ENCODE results near the gene TAT. TPM values are rescaled to one million over a fixed set of nuclear protein-coding genes. Genes with fewer than 3 reads are reported as not detected.

The TAT gene
- total RNA-seq, 1 experiment from 2014 or later = 0.13 TPM

DNA sequence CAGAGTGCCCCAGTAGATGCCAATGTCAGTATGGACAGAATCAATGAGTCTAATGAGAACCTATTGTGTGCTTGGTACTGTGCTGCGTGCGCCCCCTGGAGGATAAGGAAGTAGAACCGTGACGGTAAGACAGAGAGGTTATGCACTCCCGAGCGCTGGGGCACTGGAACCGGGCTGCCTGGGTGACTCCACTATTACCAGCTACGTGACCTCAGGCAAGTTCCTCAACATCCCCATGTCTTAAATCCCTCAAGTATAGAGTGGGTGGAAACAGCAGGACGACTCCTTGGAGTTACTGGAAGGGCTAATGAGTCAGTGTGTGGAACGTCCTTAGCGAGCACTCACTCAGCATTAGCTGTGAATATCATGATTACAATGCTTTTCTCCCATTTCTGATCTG lies 34.5 kb downstream of the TAT start:
- Histone ChIP-seq H3K36me3 (ENCODE audit: low read depth) (no peaks in the 10 kb centered on the region), H3K4me1 (replicated peaks; ENCODE audit: insufficient read depth) (no peaks in the 10 kb centered on the region), H2AFZ (no peak overlapping the region), H3K4me2 (no peak overlapping the region), H3F3A (ENCODE audit: insufficient read depth, low read depth) (no peaks in the 10 kb centered on the region), H3K4me3 (no peak overlapping the region), H3K27ac (no peak overlapping the region), H3K79me2 (ENCODE audit: low read depth) (no peaks in the 10 kb centered on the region), H3K9me2 (ENCODE audit: insufficient read depth) (no peaks in the 10 kb centered on the region), H3K27me3 (ENCODE audit: insufficient read depth, low read depth) (0 out of 2 replicates have a peak, but pooled peaks cover 7% of the 10 kb centered on the region), H3K9me3 (ENCODE audit: insufficient read depth, low read depth) (no peaks in the 10 kb centered on the region), H4K20me1 (ENCODE audit: insufficient read depth) (no peaks in the 10 kb centered on the region)
- TF ChIP-seq EZH2 (IDR thresholded peaks at IDR 0.05; ENCODE audit: low read depth) = no peak
- TF ChIP-seq, protein P1, sequence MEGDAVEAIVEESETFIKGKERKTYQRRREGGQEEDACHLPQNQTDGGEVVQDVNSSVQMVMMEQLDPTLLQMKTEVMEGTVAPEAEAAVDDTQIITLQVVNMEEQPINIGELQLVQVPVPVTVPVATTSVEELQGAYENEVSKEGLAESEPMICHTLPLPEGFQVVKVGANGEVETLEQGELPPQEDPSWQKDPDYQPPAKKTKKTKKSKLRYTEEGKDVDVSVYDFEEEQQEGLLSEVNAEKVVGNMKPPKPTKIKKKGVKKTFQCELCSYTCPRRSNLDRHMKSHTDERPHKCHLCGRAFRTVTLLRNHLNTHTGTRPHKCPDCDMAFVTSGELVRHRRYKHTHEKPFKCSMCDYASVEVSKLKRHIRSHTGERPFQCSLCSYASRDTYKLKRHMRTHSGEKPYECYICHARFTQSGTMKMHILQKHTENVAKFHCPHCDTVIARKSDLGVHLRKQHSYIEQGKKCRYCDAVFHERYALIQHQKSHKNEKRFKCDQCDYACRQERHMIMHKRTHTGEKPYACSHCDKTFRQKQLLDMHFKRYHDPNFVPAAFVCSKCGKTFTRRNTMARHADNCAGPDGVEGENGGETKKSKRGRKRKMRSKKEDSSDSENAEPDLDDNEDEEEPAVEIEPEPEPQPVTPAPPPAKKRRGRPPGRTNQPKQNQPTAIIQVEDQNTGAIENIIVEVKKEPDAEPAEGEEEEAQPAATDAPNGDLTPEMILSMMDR (conservative IDR thresholded peaks at IDR 0.05) = peak; percentile 35; the same call in 1 of the 2 replicates
- no TSS peak for BruUV-seq (replicated peaks)
- intact Hi-C loops (cut with micrococcal nuclease; ENCODE audit: unreplicated experiment) = no loop called here
- CTCF ChIA-PET = no interaction called here
- DNase-seq = no peak
- POLR2A ChIA-PET (ENCODE audit: unreplicated experiment) = no interaction called here

DNA sequence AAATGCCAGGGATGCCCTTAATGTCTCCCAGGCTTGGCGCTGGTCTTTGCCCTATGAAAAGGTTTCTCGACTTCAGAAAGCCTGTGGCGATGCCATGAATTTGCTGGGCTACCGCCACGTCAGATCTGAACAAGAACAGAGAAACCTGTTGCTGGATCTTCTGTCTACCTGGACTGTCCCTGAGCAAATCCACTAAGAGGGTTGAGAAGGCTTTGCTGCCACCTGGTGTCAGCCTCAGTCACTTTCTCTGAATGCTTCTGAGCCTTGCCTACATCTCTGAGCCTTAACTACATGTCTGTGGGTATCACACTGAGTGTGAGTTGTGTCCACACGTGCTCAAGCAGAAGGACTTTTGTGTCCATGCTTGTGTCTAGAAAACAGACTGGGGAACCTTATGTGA lies 39.2 kb downstream of the TAT start:
- no peak overlapping the region for H3K27ac ChIP-seq
- no peak overlapping the region for H3K4me2 ChIP-seq
- no peak overlapping the region for H2AFZ ChIP-seq
- no peaks in the 10 kb centered on the region for H4K20me1 ChIP-seq (ENCODE audit: insufficient read depth)
- no peaks in the 10 kb centered on the region for H3K79me2 ChIP-seq (ENCODE audit: low read depth)
- H3K9me2 ChIP-seq (ENCODE audit: insufficient read depth) = no peaks in the 10 kb centered on the region
- H3K9me3 ChIP-seq (ENCODE audit: insufficient read depth, low read depth) = no peaks in the 10 kb centered on the region
- no peaks in the 10 kb centered on the region for H3K27me3 ChIP-seq (ENCODE audit: insufficient read depth, low read depth)
- ChIA-PET CTCF (interaction anchor here (0.9 to 1.4 kb wide), 2 partner anchors 11 to 36 kb away, joined by 4 to 7 read pairs; partner anchors contain the start of gene CHST4), POLR2A (ENCODE audit: unreplicated experiment) (no interaction called here)
- H3F3A ChIP-seq (ENCODE audit: insufficient read depth, low read depth) = no peaks in the 10 kb centered on the region
- no TSS peak for BruUV-seq (replicated peaks)
- H3K4me3 ChIP-seq = no peak overlapping the region
- intact Hi-C loops (cut with micrococcal nuclease; ENCODE audit: unreplicated experiment) = loop anchor here (1.0 to 5.0 kb wide), 3 partner anchors 37 to 125 kb away; no protein-coding TSS in a partner anchor
- H3K4me1 ChIP-seq (replicated peaks; ENCODE audit: insufficient read depth) = no peaks in the 10 kb centered on the region
- no peaks in the 10 kb centered on the region for H3K36me3 ChIP-seq (ENCODE audit: low read depth)
- DNase-seq = peak; percentile 62 to 65
- no peak for TF ChIP-seq EZH2 (IDR thresholded peaks at IDR 0.05; ENCODE audit: low read depth)
- TF ChIP-seq, protein P1 (conservative IDR thresholded peaks at IDR 0.05) = peak; percentile 83

DNA sequence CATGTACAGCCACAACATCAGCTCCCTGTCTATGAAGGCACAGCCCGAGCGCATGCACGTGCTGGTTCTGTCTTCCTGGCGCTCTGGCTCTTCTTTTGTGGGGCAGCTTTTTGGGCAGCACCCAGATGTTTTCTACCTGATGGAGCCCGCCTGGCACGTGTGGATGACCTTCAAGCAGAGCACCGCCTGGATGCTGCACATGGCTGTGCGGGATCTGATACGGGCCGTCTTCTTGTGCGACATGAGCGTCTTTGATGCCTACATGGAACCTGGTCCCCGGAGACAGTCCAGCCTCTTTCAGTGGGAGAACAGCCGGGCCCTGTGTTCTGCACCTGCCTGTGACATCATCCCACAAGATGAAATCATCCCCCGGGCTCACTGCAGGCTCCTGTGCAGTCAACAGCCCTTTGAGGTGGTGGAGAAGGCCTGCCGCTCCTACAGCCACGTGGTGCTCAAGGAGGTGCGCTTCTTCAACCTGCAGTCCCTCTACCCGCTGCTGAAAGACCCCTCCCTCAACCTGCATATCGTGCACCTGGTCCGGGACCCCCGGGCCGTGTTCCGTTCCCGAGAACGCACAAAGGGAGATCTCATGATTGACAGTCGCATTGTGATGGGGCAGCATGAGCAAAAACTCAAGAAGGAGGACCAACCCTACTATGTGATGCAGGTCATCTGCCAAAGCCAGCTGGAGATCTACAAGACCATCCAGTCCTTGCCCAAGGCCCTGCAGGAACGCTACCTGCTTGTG lies 40.0 kb downstream of the TAT start:
- H3F3A ChIP-seq (ENCODE audit: insufficient read depth, low read depth) = no peaks in the 10 kb centered on the region
- H3K9me3 ChIP-seq (ENCODE audit: insufficient read depth, low read depth) = no peaks in the 10 kb centered on the region
- POLR2A ChIA-PET (ENCODE audit: unreplicated experiment) = no interaction called here
- no peak overlapping the region for H3K27ac ChIP-seq
- H3K79me2 ChIP-seq (ENCODE audit: low read depth) = no peaks in the 10 kb centered on the region
- TF ChIP-seq EZH2 (IDR thresholded peaks at IDR 0.05; ENCODE audit: low read depth) = no peak
- no peak for DNase-seq
- H3K4me1 ChIP-seq (replicated peaks; ENCODE audit: insufficient read depth) = no peaks in the 10 kb centered on the region
- CTCF ChIA-PET = interaction anchor here (1.1 kb wide), 1 partner anchor 37 kb away, joined by 3 read pairs; no protein-coding TSS in a partner anchor
- H2AFZ ChIP-seq = no peak overlapping the region
- H3K4me3 ChIP-seq = no peak overlapping the region
- no peaks in the 10 kb centered on the region for H3K9me2 ChIP-seq (ENCODE audit: insufficient read depth)
- no TSS peak for BruUV-seq (replicated peaks)
- intact Hi-C loops (cut with micrococcal nuclease; ENCODE audit: unreplicated experiment) = loop anchor here (1.0 to 5.0 kb wide), 3 partner anchors 36 to 125 kb away; no protein-coding TSS in a partner anchor
- H4K20me1 ChIP-seq (ENCODE audit: insufficient read depth) = no peaks in the 10 kb centered on the region
- H3K27me3 ChIP-seq (ENCODE audit: insufficient read depth, low read depth) = no peaks in the 10 kb centered on the region
- no peaks in the 10 kb centered on the region for H3K36me3 ChIP-seq (ENCODE audit: low read depth)
- H3K4me2 ChIP-seq = no peak overlapping the region

Measured in PC-9 (cell line).